Sigmoid colon (tissue), 4 donors: ENCODE measurements around the gene NCSTN.

Experiments used
- CTCF ChIP-seq, 4 experiments: fragments of 450-650 bp in 3 of 4; fragments of 200-600 bp in 1 of 4; IDR thresholded peaks; one replicate each; pipeline ENCODE4 v1.5.1; 2016 to 2019; ENCODE audit warnings: antibody characterized with exemption in 4 of 4, mild to moderate bottlenecking in 3 of 4, moderate library complexity in 2 of 4
- EP300 ChIP-seq, 4 donors: sonication (generic); formaldehyde crosslinking; IDR thresholded peaks; one replicate each; pipeline ENCODE4 v1.6.1; 2017; ENCODE audit warnings: antibody characterized with exemption in 4 of 4
- POLR2A ChIP-seq, 2 donors: fragments of 450-650 bp; IDR thresholded peaks; one replicate each; pipeline ENCODE4 v1.6.1; 2016; ENCODE audit warnings: antibody characterized with exemption in 2 of 2, mild to moderate bottlenecking in 2 of 2, moderate library complexity in 2 of 2
- POLR2AphosphoS5 ChIP-seq, 4 donors: sonication (generic); formaldehyde crosslinking; IDR thresholded peaks; one replicate each; pipeline ENCODE4 v1.6.1; 2017; ENCODE audit warnings: antibody characterized with exemption in 4 of 4

- no peak for TF ChIP-seq POLR2AphosphoS5 (IDR thresholded peaks at IDR 0.05)
- TF ChIP-seq CTCF (IDR thresholded peaks at IDR 0.05): no peak
- TF ChIP-seq EP300 (IDR thresholded peaks at IDR 0.05): no peak
- no peak for TF ChIP-seq POLR2A (IDR thresholded peaks at IDR 0.05)
Observed at GRCh38 chr1:160367516-160367900, 24.3 kb downstream of the NCSTN start.
